Right renal pelvis (tissue), 4 donors: Measurements from ENCODE around the gene TTLL6. TPM values are rescaled to one million over a fixed set of nuclear protein-coding genes. Genes with fewer than 3 reads are reported as not detected.
"Not testable (repeated sequence)": the region's sequence is repeated elsewhere in the genome, so short reads cannot be mapped to it uniquely, and the experiment has no call there.

ENCODE experiments used
- DNase-seq, 4 donors: peaks; one replicate each; pipeline ENCODE4 v3.0.0-alpha.2; 2013; ENCODE audit warnings: low read depth in 4 of 4, low spot score in 3 of 4, missing footprints in 1 of 4
- polyA plus RNA-seq, 4 donors: library from polyadenylated mRNA; unstranded; fragments of 120-200 nt; gene quantifications; one replicate each; pipeline ENCODE4 v1.2.1, GENCODE V29; 2013; ENCODE audit not compliant: insufficient read length in 4 of 4

The TTLL6 gene
- polyA plus RNA-seq, 4 donors = 0.35 to 0.50 (median 0.43) TPM

DNA sequence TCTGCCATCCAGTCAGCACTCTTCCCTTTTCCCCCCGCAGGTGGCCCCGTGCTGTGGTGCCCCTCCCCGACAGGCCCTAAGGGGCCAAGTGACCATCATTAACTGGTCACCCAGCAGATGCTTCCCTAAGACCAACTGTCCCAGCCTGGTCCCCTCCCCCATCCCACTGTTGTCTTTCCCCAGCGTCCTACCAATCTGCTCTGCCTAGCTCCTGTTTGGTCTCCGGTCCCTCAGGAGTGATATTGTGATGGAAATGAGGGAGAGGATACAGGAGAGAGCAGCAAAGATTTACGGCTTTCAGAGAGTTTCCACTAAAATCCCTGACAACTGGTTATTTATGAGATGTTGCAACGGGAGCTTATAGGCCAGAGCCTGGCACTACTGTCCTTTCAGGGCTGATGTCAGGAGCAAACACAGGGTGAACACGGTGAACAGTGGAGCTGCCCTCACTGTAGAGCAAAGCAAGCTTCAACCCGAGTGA lies 1.4 kb upstream of the TTLL6 start:
- no peak for DNase-seq

DNA sequence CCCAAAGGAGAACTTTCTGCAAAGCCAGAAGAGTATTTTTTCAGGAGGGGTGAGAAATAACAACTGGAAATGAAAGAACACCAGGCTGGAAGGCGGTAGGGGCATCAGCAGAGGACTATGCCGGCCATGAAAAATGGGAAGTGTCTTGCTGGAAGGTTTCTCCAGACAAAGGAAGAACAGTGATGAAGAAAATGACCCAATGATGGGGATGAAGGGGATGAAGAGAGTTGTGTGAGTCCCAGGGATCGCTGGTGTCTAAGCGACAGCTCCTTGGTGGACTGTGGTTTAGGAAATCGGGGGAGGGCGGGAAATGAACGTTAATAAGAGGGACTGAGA lies 623 bp downstream of the TTLL6 start:
- DNase-seq = no peak

DNA sequence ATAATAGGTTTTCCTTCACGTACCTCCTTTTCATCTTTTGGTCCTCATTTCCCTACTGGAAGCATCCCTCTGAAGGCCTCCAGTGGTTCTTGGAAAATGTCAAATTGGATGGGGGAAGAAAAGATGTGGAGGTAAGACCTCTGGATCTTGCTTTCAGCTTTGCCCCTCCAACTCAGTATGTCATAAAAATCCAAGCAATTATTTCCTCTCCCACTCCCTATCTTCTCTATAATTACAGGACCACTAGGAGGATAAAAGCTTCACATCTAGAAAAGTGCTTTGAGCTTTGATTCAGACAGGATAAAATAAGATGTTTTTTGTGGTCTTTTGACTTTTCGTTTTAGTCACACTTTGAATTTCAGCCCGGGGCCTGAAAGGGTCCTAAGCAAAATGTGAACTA lies 1.7 kb downstream of the TTLL6 start:
- DNase-seq = no peak

DNA sequence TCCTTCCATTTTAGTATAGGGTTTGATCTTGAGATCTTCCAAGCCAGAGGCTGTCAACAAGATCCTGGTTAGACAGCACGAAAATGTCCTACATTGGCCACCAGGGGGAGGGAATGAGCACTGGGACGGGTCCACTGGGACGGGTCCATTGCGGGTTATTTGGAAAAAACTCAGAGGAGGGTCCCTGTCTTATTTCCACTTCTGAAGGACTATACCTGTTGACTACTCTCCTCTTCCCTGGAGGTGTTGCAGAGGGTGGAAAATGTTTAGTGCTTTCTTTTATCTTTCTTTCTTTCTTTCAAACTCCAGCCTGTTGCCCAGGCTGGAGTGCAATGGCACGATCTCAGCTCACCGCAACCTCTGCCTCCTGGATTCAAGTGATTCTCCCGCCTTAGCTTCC lies 2.5 kb downstream of the TTLL6 start:
- DNase-seq = no peak

DNA sequence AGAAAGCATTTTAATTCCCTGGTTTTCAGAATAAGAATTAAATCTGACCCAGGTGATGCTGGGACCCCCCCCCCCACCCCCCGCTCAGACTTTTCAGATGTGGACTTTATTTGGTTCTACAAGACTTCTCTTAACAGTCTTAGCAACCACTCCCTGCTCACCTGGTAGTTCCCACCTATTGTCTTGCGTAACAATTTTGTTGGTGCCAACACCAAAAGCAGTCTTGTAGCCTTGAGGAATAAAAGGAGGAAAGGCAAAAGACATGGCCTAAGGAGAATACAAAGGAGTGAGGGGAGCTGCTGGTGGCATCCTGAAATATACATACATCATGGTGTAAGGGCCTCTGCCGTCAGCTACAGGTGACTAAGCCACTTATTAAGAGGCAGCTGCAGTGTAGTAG lies 5.0 kb downstream of the TTLL6 start:
- no peak for DNase-seq

DNA sequence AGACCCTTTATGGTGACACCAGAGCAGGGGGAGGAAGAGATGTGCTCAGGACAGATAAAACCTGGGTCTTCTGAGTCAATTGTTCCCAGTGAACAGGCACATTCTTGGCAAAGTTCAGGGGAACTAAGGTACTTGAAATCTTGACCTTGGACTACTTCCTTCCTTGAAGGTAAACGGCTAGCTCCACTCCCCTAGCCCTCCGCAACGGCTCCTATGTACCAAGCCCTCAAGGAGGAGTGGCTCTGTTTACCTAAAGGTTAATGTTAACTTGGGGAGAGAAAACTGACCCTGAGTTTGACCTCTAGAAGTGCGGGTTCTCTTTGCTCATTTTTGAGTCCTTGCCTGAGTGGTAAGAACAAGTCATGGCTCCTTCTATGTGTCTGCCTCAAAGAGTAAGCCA lies 7.8 kb downstream of the TTLL6 start:
- no peak for DNase-seq

DNA sequence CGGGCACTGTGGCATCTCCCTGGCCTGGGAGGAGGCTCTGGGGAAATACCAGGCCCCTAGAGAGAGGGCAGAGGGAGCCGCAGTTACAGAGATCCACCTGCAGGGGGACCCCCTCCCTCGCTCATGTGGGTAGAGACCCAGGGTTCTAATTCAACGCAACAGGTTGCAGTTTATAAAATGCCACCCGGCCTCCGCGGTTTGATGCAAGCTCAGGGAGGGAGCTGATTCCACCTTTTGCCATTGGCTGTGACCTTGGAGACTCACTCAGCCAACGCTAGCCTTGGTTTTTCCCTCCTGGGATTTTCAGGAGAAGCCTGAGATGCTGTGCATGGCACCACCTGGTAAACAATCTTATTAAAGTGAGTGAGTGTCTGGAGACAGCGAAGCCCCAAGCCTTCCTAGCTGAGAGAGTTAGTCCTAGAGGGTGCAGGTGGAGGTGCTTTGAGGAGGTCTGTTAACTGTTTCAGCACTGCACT lies 12.1 kb downstream of the TTLL6 start:
- no peak for DNase-seq

DNA sequence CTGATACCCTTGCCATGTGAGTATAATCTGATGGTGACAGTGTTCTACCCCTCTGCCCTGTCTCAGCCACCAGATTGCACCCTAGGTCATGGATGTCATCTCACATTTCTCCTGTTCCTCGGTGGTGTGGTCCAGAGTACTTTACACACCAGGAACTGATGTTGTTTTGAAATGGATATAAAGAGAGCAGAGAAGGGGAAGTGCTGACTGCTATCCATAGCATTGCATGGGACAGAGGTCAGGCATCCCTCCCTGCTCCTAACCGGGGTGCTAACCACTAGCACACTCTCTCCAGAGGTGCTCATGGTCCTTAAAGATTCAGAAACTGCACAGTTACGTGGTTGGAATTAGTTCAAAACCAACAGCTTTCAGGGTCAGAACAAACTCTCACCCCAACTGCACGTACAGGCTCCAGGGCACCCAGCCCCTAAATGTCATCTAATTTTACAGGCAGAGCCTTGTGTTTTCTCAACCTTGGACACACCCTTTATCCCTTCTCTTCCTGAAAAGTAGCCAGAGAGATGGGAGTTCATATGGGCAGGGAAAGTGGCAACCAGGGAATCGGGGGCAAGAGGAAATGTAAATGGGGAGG lies 16.3 kb downstream of the TTLL6 start:
- no peak for DNase-seq

DNA sequence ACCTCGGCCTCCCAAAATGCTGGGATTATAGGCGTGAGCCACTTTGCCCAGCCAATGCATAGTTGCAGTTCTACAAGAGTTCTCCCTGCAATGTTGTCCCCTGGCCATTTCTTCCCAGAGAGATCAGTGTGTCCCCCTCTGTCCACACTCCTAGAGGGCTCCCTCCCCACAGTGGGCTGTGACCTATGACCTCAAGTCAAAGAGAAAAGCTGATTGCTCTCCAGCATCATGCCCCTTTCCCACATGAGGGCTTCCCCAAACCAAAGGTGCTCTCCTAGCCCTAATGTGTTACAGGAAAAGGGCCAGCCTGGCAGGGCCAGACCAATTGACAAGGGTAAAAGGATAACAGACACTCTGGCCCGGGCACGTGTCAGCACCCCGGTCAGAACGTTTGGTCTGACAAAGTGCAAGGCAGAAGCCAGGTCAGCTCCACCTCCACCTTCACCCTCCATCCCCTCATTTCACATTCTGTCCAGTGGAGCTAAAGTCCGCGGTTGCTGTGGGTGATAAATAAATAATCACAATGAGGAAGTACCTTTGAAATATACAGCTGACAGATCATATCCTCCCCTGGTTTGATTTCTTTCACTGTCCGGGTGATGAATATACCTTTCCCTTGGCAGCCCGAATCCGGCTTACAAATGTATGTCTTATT lies 17.8 kb downstream of the TTLL6 start:
- DNase-seq = no peak

DNA sequence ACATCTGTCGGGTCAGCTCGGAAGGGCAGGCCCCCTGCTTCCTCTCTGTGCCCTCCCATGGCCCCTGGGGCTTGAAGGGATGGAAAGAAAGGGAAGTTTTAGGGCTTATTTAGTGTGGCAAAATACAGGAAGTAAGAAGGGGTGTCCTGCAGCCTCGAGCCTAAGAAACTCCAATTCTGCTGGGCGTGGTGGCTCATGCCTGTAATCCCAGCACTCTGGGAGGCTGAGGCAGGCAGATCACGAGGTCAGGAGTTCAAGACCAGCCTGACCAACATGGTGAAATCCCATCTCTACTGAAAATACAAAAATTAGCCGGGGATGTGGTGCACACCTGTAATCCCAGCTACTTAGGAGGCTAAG lies 20.9 kb downstream of the TTLL6 start:
- not testable (repeated sequence) for DNase-seq

DNA sequence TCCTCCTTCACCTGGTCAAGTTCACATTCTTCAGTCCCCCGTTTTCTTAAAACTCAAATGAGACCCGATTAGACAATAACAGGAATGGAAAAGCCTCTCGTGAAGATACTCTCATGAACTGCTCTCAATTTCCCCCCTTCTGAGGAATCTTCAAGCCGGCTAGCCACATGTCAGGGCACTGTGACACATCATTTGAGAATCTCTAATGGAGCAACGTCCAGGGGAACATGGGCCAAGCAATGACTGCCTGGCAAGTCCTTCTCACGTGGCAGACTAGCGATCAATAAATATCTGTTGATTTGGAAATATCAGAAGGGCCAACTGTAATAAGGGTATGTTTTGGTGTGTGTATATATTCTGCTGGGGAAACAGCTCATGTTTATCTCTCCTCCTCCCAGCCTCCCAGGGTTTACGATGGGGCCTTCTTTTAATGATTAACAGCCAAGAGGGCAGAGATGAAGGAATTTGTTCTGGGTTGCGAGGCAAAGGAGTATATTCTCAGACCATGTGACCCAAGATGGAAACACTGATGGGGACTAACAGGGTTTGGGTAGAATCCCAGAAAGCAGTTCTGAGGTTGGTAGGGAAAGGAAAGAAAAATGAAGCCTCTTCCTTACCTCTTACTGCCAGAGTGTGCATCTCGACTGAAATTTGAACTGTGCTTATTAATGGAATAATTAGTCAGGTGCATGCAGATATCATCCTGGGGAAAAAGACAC lies 21.4 kb downstream of the TTLL6 start:
- peak in 1 of 4 donors; percentile 67 for DNase-seq

DNA sequence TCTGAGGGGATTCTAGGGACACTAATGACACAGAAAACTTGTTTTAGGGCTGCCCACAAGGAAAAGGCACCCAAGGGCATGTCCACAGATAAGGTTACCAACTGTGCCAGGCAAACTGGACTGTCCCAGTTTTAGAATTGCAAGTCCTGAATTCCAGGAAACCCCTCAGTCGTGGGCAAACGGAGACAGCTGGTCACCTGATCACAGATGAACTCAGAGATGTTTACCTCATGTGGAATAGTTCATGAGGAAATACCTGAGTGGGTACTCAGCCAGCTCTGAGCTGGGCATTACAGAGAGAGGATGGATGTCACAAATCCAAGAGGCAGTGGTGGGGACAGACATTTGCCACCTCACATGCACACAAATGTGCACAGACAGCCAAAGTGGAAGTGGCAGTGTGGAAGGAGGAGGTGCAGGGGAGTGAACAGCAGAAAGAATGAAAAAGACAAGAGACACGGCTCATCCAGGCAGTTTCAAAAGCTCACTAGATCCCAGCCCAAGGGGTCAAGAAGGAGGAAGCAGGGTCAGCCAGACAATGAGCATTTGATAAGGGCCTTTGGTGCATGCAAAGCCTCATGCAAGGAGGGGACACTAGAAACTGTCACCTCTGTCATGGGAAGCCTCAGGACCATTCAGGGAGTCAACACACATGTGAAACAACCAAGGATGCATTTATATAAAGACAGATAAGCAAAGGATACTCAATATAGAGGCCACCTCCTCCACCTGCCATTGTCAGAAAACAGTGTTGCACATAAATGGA lies 24.8 kb downstream of the TTLL6 start:
- DNase-seq = no peak

DNA sequence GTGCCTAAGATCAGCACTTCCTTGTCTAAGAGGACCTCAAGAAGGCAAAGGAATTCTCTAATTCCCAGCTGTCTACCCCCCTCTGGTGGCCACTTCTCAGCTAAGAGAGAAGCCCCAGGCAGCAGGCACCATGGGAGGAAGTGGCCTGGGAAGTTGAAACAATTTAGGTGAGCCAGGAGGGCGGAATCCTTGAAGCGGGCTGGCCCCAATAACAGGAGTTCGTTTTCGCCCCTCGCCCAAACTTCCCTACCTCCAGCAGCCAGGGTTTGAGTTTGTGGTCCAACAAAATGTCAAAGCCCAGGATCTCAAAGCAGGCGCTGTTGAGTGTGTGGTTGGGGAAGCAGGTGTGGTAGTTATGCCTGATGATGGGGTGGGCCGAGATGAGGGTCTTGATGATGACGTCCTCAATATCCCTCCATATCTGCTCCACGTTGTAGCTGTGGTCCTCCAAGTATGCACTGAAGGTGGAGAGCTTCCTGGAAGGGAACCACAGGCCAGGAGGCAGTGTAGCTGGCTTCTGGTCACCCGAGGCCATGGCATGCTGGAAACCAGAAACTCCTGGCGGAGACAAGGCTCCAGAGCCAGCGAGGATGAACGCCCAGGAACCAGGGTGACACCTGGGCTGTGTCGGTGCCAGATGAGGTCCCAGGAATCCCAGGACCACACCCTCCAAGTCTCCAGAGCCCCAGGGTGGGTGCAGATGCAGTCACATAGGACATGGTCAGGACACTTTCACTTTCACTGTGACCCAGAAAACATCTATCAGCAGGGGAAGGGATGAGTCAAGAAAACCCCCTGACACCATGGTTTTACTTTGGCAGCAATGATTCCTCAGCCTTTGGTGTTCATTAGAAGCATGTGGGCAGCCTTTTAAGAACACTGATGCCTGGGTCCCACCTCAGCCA lies 25.6 kb downstream of the TTLL6 start:
- DNase-seq = peak; percentile 70 to 80 (median 76)

DNA sequence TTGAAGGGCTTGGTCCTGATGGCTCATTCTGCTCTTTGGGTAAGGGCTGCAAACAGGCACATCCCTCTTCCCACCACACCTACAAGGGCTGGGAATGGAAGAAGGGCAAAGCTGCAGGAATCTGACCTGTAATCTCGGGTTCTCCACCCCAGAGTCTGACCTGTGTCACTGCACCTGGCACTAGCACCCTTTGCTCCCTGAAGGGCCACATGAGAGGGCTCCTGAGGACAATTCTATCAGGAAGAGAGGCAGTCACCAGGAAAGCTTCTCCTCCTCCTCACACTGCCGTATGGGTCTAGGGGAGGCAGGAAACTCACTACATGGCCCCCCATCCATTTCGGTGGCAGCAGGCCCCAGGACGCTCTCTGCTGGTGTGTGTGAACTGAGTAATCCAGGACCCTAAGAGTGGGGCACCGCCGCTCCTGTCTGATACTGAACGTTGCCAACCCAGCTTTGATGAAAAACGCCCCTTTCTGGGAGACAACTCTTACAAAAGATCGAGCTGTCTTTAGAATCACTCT lies 26.4 kb downstream of the TTLL6 start:
- no peak for DNase-seq

DNA sequence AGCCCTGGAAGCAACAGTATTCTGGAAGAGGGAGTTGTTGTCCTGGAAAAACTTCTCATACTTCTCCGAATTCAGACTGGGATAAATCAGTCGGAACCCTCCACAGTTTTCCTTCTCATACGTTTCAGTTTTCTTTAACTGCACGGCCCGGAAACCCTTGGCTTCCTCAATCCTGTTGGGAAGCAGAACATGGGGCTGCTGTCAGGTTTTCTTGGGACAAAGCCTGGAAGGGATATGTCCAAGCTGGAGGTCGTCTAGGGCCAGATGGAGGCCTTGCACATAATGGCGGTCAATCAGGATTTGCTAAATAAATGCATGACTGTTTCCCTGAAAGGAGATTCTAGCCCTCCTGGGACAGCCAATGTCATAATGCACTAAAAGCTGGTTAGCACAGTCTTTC lies 29.2 kb downstream of the TTLL6 start:
- DNase-seq = no peak

DNA sequence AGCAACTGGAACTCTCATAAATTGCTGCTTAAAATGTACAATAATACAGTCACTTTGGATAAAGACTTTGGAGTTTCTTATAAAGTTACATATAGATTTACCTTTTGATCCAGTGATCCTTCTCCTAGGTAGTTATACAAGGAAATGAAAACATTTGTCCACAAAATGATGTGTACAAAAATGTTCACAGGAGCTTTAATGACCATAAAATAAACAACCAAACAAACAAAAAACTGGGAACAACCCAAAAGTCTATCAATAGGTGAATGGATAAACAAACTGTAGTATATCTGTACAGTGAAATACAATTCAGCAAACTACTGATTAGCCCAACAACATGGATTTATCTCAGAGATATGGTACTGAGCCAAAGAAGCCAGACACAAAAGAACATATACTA lies 37.6 kb downstream of the TTLL6 start:
- no peak for DNase-seq

DNA sequence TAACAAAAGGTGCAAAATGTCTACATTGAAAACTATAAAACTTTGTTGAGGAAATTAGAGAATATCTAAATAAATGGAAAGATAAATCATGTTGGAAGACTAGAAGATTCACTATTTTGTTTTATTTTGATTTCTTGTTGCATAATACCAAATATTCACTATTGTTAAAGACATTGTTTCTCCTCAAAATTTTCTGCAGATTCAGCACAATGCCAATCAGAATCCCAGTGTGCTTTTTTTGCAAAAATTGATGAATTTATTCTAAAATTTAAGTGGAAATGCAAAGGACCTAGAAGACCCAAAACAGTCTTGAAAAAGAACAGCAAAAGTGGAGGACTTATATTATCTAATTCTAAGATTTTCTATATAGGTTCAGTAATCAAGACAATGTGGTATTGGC lies 40.4 kb downstream of the TTLL6 start:
- DNase-seq = no peak

DNA sequence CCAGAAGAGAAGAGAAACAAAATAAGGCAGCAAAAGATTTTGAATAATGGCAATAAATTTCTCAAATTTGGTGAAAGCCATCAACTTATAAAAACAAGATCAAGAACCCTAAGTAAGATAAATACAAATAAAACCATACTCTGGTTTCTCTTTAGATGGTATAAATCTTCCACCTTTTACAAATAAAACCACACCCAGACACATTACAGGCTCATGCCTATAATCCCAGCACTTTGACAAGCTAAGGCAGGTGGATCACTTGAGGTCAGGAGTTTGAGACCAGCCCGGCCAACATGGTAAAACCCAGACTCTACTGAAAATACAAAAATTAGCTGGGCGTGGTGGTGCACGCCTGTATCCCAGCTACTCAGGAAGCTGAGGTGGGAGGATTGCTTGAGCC lies 43.8 kb downstream of the TTLL6 start:
- DNase-seq = no peak

DNA sequence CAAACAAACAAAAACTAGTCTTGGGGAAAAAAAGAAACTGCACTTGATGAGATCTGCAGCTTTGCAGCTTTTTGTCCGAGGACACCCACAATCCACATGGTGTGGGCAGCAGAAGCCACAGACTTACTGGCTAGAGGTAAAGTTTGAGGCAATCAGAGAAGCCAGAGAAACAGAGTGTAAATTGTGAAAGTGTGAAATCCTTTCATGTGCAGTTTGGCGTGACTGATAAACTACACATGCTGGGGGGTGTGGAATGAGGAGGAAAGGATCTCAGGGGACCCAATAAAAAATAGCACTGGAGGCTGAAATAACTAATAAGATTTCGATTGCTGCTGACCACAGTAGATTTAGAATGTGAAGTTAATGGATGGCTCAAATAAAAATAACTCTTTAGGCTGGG lies 46.1 kb downstream of the TTLL6 start:
- DNase-seq = no peak
